CD14-positive monocyte (primary cell): ENCODE measurements around the gene FKBP7. TPM values are rescaled to one million over a fixed set of nuclear protein-coding genes. Genes with fewer than 3 reads are reported as not detected.

Source experiments
- DNase-seq, 3 donors: peaks; one replicate each; pipeline ENCODE4 v3.0.0-alpha.2; 2011 to 2022
- H2AFZ ChIP-seq: 2 replicates; pipeline ENCODE4 v1.6.0; 2012; ENCODE audit warnings: mild to moderate bottlenecking, low read depth, low read length, inconsistent platforms; ENCODE audit not compliant: insufficient read depth, poor library complexity, severe bottlenecking
- H3K27ac ChIP-seq, 2 donors: 1 replicate in 1 of 2; 2 replicates in 1 of 2; pipeline ENCODE4 v1.5.1; 2012 to 2013; ENCODE audit warnings: low read length in 2 of 2, control low read depth in 1 of 2, inconsistent platforms in 1 of 2, low read depth in 1 of 2, mild to moderate bottlenecking in 1 of 2
- H3K27me3 ChIP-seq, 2 donors: one replicate each; pipeline versions ENCODE4 v1.6.0 to v1.6.1; 2011 to 2013; ENCODE audit warnings: low read length in 2 of 2; ENCODE audit not compliant: control insufficient read depth in 2 of 2, insufficient read depth in 2 of 2
- H3K36me3 ChIP-seq, 2 donors: replicated peaks in 1 of 2; 1 replicate in 1 of 2; 2 replicates in 1 of 2; pipeline versions ENCODE4 v1.5.1 to v1.6.1; 2012 to 2013; ENCODE audit warnings: low read length in 2 of 2, control low read depth in 1 of 2, inconsistent platforms in 1 of 2, mild to moderate bottlenecking in 1 of 2; ENCODE audit not compliant: insufficient read depth in 2 of 2, control insufficient read depth in 1 of 2
- H3K4me1 ChIP-seq, 2 donors: 1 replicate in 1 of 2; 2 replicates in 1 of 2; pipeline versions ENCODE4 v1.5.1 to v1.6.1; 2012 to 2013; ENCODE audit warnings: low read length in 2 of 2, control low read depth in 1 of 2, inconsistent platforms in 1 of 2, mild to moderate bottlenecking in 1 of 2, moderate library complexity in 1 of 2; ENCODE audit not compliant: insufficient read depth in 2 of 2, control insufficient read depth in 1 of 2
- H3K4me2 ChIP-seq: replicated peaks from 2 replicates; pipeline ENCODE3; 2012; ENCODE audit warnings: low read length, moderate library complexity, mild to moderate bottlenecking; ENCODE audit not compliant: poor library complexity, severe bottlenecking; ENCODE audit errors: extremely low read depth
- H3K4me3 ChIP-seq, 3 experiments: fragments of 200-600 bp in 1 of 3; sonication (generic) in 1 of 3; replicated peaks in 1 of 3; 1 replicate in 2 of 3; 2 replicates in 1 of 3; pipeline ENCODE4 v1.5.1; 2011 to 2013; ENCODE audit warnings: low read length in 3 of 3, mild to moderate bottlenecking in 3 of 3, control low read depth in 2 of 3, low read depth in 2 of 3, inconsistent platforms in 1 of 3, moderate library complexity in 1 of 3
- H3K79me2 ChIP-seq: 2 replicates; pipeline ENCODE4 v1.6.0; 2012; ENCODE audit warnings: mild to moderate bottlenecking, control low read depth, inconsistent platforms, low read length, moderate library complexity; ENCODE audit not compliant: insufficient read depth
- H3K9ac ChIP-seq: 2 replicates; pipeline ENCODE4 v1.6.0; 2017; ENCODE audit warnings: low read length, mild to moderate bottlenecking; ENCODE audit not compliant: insufficient read depth, poor library complexity, severe bottlenecking
- H3K9me3 ChIP-seq, 2 donors: replicated peaks in 1 of 2; 1 replicate in 1 of 2; 2 replicates in 1 of 2; pipeline versions ENCODE4 v1.5.1 to v1.6.1; 2012 to 2013; ENCODE audit warnings: low read length in 2 of 2, control low read depth in 1 of 2; ENCODE audit not compliant: control insufficient read depth in 1 of 2, insufficient read depth in 1 of 2
- H4K20me1 ChIP-seq: 2 replicates; pipeline ENCODE4 v1.6.0; 2012; ENCODE audit warnings: mild to moderate bottlenecking, low read length, control low read depth, moderate library complexity; ENCODE audit not compliant: insufficient read depth
- H3K27ac Mint-ChIP-seq, 7 donors: one replicate each; pipeline ENCODE4 v1.8.0; 2020; ENCODE audit warnings: mild to moderate bottlenecking in 7 of 7, mixed read lengths in 7 of 7, moderate library complexity in 6 of 7, inconsistent platforms in 2 of 7
- H3K27me3 Mint-ChIP-seq, 3 donors: one replicate each; pipeline ENCODE4 v1.8.0; 2021 to 2022; ENCODE audit warnings: low read depth in 3 of 3, mild to moderate bottlenecking in 3 of 3, mixed read lengths in 3 of 3, moderate library complexity in 3 of 3, inconsistent platforms in 1 of 3
- H3K36me3 Mint-ChIP-seq, 2 donors: one replicate each; pipeline ENCODE4 v1.8.0; 2020; ENCODE audit warnings: mixed read lengths in 2 of 2, inconsistent platforms in 1 of 2, mild to moderate bottlenecking in 1 of 2
- H3K4me1 Mint-ChIP-seq: one replicate; pipeline ENCODE4 v1.8.0; 2020; ENCODE audit warnings: mild to moderate bottlenecking, mixed read lengths
- H3K4me3 Mint-ChIP-seq, 2 donors: one replicate each; pipeline ENCODE4 v1.8.0; 2020; ENCODE audit warnings: mild to moderate bottlenecking in 2 of 2, mixed read lengths in 2 of 2, moderate library complexity in 1 of 2
- H3K9me3 Mint-ChIP-seq, 7 donors: one replicate each; pipeline ENCODE4 v1.8.0; 2020 to 2022; ENCODE audit warnings: mixed read lengths in 7 of 7, mild to moderate bottlenecking in 6 of 7, moderate library complexity in 6 of 7, inconsistent platforms in 2 of 7
- WGBS: methylation state at CpG from one replicate; pipeline ENCODE4 v1.1.5; 2013; ENCODE audit warnings: missing lambda C conversion rate; ENCODE audit not compliant: insufficient coverage; 5-methylcytosine and 5-hydroxymethylcytosine counted together
- intact Hi-C, 2 donors: fragments of 100-400 bp; cut with micrococcal nuclease; formaldehyde crosslinking; loops; one replicate each; pipeline versions ENCODE4 v1.15.0 to v1.15.1; 2023
- polyA plus RNA-seq, 3 donors: library from polyadenylated mRNA; depleted of rRNA in 1 of 3; unstranded in 2 of 3; stranded (reverse) in 1 of 3; fragments of 300-500 nt in 2 of 3; fragments of >200 nt in 1 of 3; fragmentation: Illumina TruSeq in 2 of 3; gene quantifications; 1 replicate in 2 of 3; 2 replicates in 1 of 3; pipeline ENCODE4 v1.2.3, GENCODE V29; 2012 to 2021
- TF ChIP-seq, protein P1 (sequence below): fragments of 200-600 bp; IDR thresholded peaks from one replicate; pipeline ENCODE4 v1.8.0; 2022; ENCODE audit warnings: antibody characterized with exemption, mild to moderate bottlenecking

The FKBP7 gene
- polyA plus RNA-seq, 3 donors: 0.25 to 1.6 (median 0.57) TPM

DNA sequence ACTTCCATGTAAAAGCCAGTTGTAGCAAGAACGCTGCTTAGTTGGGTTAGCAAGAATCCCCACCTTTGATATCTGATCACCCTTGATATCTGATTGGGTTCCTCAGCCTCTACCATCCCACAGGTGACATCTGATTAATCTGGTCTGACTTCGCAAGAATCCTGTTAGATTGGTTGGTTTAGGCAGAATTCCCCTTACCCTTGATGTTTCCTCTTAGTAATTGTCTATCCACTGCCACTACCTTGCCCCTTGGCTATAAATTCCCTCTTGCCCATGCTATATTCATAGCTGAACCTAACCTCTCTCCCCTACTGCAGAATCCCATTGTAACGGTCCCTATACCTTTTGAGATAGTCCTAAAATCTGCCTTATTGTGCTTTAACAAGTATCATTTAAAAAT lies 60.5 kb downstream of the FKBP7 start:
- 88% methylated on average over 1 of the region's 3 CpGs for WGBS
- intact Hi-C loops: no loop called here
- peaks cover 31% of the 10 kb centered on the region for H3K4me1 Mint-ChIP-seq

DNA sequence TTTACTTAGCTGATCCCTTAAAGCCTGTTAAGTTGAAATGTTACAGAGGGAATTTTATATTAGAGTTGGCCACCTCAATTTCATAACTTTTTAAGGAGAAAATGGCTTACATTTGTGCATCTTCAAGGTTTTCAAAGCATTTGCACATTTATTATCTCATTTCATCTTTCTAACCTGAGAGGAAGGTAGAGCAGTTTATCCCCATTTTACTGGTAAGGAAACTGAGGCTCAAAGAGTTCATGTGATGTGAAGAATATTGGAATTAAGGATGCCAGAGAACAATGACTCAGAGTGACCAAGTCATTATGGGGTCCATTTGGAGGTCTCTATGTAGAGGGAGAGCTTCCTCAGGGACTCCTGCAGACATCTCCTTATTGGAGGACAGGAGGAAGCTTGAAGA lies 62.4 kb downstream of the FKBP7 start:
- DNase-seq: no peak
- no peak overlapping the region for H3K27ac Mint-ChIP-seq
- Histone ChIP-seq H3K4me3 (no peak overlapping the region), H3K9ac (no peak overlapping the region), H3K4me2 (no peak overlapping the region), H3K4me1 (peaks cover 13 to 29% of the 10 kb centered on the region in 2 donors), H4K20me1 (no peaks in the 10 kb centered on the region), H3K9me3 (no peaks in the 10 kb centered on the region), H2AFZ (no peak overlapping the region), H3K36me3 (no peaks in the 10 kb centered on the region), H3K27me3 (no peaks in the 10 kb centered on the region), H3K27ac (no peak overlapping the region), H3K79me2 (peaks cover 18% of the 10 kb centered on the region)
- no peak overlapping the region for H3K4me3 Mint-ChIP-seq
- TF ChIP-seq, protein P1, sequence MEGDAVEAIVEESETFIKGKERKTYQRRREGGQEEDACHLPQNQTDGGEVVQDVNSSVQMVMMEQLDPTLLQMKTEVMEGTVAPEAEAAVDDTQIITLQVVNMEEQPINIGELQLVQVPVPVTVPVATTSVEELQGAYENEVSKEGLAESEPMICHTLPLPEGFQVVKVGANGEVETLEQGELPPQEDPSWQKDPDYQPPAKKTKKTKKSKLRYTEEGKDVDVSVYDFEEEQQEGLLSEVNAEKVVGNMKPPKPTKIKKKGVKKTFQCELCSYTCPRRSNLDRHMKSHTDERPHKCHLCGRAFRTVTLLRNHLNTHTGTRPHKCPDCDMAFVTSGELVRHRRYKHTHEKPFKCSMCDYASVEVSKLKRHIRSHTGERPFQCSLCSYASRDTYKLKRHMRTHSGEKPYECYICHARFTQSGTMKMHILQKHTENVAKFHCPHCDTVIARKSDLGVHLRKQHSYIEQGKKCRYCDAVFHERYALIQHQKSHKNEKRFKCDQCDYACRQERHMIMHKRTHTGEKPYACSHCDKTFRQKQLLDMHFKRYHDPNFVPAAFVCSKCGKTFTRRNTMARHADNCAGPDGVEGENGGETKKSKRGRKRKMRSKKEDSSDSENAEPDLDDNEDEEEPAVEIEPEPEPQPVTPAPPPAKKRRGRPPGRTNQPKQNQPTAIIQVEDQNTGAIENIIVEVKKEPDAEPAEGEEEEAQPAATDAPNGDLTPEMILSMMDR: no peak
- H3K9me3 Mint-ChIP-seq: no peaks in the 10 kb centered on the region
- intact Hi-C loops: no loop called here
- H3K4me1 Mint-ChIP-seq: peaks cover 33% of the 10 kb centered on the region
- no peaks in the 10 kb centered on the region for H3K27me3 Mint-ChIP-seq
- peaks cover 4 to 5% of the 10 kb centered on the region in 2 donors for H3K36me3 Mint-ChIP-seq

More for the DNA sequence above, 60.5 kb downstream of the FKBP7 start:
- peak overlapping the region in 1 of 7 donors; percentile 46 for H3K27ac Mint-ChIP-seq
- Histone ChIP-seq H2AFZ (no peak overlapping the region), H3K36me3 (peaks cover 0 to 7% of the 10 kb centered on the region in 2 donors), H3K27ac (no peak overlapping the region), H3K4me3 (no peak overlapping the region), H3K27me3 (no peaks in the 10 kb centered on the region), H4K20me1 (no peaks in the 10 kb centered on the region), H3K4me1 (peaks cover 12 to 27% of the 10 kb centered on the region in 2 donors), H3K9ac (no peak overlapping the region), H3K9me3 (no peaks in the 10 kb centered on the region), H3K4me2 (no peak overlapping the region), H3K79me2 (peaks cover 24% of the 10 kb centered on the region)
- no peaks in the 10 kb centered on the region for H3K27me3 Mint-ChIP-seq
- TF ChIP-seq, protein P1: no peak
- no peak for DNase-seq
- H3K4me3 Mint-ChIP-seq: no peak overlapping the region
- peaks cover 5 to 8% of the 10 kb centered on the region in 2 donors for H3K36me3 Mint-ChIP-seq
- peaks cover 0 to 4% (median 0%) of the 10 kb centered on the region in 7 donors for H3K9me3 Mint-ChIP-seq
